Ishikawa (cell line): ENCODE measurements around the gene URAD.

Experiments
- CEBPB ChIP-seq: IDR thresholded peaks from 2 replicates; pipeline ENCODE4 v1.6.1; 2012
- EP300 ChIP-seq: IDR thresholded peaks from 2 replicates; pipeline ENCODE4 v1.6.1; 2012; ENCODE audit warnings: borderline replicate concordance
- RAD21 ChIP-seq: IDR thresholded peaks from 2 replicates; pipeline ENCODE4 v1.6.1; 2012; ENCODE audit warnings: low read depth
- TAF1 ChIP-seq: IDR thresholded peaks from 2 replicates; pipeline ENCODE4 v1.6.1; 2012; ENCODE audit warnings: low read depth, mild to moderate bottlenecking
- TCF12 ChIP-seq: IDR thresholded peaks from 2 replicates; pipeline ENCODE4 v1.6.1; 2012; ENCODE audit warnings: low read depth

DNA sequence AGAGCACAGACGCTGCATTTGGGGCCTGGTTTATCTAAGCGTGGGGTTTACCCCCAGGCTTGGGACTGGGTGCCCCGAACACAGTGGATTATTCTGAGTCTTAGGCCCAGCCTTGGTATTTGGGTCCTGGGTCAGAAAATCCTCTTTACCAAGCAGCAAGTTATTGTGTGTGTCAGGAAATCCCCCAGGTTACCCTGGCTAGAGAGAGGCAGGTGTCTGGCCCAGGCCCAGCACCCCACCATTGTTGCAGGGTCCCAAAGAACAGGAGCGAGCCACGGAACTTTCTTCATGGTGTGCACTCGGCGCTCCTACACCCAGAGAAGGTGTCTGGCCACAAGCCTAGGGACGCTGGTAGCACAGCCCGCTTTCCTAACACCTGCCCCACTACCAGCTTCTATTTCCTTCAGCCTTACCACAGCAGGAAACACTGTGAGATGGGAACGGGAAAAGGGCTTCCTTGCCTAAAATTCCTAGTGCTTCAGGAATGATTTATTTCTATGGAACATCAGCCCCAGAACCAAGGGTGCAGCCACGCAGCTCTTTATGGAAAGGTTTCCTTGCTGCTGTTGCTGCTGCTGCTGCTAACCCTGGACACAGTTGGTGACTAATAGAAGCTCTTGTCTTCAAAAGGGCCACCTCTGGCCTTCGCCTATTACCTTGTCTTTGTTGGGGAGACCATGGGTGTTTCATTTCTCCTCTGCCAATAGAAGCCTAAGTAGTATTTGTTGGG is 12.0 kb downstream of the URAD start:
- TF ChIP-seq TCF12 (no peak), EP300 (no peak), TAF1 (no peak), CEBPB (no peak), RAD21 (no peak)
